NCI-H146 (cell line): ENCODE data around the gene SDC4.

Source experiments
- DNase-seq: peaks from one replicate; lab custom pipeline; 2025; lab: John Stamatoyannopoulos, UW

The SDC4 gene

DNA sequence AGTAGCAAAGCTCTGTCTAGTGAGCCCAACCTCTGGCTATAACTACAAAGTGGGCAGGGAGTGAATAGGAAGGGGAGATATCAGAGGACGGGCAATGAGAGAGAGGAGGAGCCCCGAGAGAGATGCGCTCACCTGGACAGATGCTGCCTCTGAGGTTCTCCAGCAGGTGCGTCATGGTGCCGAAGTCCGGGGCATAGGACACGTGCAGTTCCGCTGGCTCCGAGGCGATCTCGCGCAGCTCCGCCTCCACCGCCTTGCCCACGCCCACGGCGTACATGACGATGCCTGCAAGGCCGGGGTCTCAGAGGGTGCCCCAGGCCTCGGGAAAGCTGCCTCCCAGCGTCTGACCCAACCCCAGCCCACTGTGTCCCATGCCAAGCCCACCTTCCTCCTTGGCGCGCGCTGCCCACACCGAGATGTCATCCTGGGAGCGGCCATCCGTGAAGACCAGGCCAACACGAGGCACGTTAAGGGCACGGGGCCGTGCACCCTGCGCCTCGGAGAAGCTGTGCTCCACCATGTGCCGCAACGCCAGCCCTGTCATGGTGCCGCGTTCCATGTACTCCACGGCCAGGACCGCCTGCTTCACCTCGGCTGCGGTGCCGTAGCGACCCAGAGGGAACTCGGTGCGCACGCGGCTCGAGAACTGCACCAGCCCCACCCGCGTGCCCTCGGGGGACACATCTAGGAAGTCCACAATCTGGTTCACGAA, 50.3 kb downstream of the SDC4 start:
- DNase-seq: no peak

DNA sequence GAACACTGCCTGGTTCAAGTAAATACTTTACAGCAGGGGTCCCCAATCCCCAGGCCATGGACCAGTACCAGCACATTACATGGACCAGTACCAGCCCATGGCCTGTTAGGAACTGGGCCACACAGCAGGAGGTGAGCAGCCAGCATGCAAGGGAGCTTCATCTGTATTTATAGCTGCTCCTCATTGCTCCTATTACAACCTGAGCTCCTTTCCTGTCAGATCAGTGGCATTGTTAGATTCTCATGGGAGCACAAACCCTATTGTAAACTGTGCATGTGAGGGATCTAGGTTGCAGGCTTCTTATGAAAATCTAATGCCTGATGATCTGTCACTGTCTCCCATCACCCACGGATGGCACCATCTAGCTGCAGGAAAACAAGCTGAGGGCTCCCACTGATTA, 53.6 kb downstream of the SDC4 start:
- no peak for DNase-seq

DNA sequence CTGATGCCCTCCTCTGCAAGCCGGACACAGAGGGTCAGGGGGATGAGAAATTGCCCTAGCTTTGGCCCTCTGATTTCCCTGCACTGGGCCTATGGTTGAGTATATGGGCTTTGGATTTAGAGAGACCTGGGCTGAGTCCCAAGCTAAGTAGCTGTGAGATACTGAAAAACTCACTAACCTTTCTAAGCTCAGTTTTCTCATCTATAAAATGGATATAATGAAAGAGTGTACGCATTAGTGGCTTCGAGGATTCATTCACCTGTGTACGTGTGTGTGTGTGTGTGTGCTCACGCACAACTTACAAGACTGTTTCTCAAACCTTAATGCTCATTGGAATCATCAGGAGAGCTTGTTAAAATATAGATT, 54.2 kb downstream of the SDC4 start:
- DNase-seq: no peak

DNA sequence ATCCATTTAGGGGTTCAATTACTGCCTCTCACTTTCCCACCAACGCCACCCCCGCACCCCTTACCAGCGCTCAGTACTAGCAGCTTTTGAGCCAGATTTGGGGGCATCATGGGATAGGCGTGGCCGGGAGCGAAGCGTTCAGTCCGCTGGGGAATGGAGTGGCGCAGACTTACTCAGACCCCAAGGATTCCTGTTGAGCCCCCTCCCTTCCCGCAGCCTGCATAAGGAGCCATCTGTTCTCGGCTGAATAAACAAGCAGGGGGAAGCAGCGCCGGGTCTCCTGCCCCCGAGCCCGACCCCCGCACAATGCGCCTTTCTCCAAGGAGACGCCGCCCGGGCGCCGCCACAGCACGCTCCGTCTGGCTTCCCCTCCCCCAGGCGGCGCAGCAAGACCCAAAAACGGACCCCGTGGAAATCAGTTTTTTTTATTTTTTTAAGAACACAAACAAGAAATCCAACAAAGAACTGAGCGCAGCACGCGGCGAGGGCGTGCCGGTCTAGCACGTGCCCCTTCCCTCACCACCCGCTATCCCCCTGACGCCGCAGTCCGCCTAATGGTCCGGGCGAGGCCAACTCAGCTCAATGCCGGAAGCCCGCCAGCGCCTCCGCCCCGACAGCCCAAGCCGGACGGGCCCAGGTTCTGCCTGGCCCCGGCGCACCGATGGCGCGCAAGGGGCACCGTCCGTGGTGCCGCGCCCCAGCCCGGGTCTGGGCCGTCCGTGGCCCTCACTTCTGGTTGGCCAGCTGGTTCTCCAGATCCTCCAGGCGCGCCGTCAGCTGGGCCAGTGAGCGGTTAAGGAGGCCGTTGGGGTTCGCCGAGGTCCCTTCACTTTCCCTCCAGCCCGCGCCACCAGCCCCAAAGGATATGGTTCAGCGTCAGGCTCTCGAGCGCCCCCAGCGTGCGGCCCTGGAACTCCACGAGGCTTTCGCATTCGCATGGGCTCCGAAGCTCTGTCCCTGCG, 54.9 kb downstream of the SDC4 start:
- peak; percentile 74 for DNase-seq

DNA sequence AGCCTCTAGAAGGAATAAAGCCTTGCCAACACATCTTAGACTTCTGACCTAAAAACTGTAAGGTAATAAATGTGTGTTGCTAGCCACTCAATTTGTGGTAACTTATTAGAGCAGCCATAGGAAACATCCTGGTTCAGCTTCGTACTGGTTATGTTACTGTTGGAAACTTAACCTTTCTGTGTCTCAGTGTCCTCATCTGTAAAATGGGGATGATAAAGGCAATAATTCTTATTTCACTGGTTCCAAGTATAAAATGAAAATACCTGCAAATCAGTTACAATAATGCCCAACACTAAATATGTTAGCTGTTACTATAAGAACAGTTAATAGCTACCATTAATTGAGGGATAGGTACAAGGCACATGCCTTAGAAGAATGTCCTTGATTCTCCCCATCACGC, 55.9 kb downstream of the SDC4 start:
- DNase-seq: no peak

DNA sequence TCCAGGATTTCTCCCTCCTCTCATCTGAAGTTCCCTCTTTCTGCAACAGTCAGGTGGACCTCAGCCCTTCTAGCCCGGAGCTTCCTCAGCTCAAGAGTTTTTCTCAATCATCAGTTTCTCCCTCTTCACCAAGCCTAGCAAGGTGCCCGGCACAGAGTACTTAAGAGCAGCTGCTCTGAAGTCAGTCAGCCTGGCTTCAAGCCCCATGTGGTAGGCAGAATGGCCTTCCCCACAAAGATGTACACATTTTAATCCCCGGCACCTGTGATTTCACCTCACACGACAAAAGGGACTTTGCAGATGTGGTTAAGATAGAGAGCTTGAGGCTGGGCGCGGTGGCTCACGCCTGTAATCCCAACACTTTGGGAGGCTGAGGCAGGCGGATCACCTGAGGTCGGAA, 56.7 kb downstream of the SDC4 start:
- no peak for DNase-seq

DNA sequence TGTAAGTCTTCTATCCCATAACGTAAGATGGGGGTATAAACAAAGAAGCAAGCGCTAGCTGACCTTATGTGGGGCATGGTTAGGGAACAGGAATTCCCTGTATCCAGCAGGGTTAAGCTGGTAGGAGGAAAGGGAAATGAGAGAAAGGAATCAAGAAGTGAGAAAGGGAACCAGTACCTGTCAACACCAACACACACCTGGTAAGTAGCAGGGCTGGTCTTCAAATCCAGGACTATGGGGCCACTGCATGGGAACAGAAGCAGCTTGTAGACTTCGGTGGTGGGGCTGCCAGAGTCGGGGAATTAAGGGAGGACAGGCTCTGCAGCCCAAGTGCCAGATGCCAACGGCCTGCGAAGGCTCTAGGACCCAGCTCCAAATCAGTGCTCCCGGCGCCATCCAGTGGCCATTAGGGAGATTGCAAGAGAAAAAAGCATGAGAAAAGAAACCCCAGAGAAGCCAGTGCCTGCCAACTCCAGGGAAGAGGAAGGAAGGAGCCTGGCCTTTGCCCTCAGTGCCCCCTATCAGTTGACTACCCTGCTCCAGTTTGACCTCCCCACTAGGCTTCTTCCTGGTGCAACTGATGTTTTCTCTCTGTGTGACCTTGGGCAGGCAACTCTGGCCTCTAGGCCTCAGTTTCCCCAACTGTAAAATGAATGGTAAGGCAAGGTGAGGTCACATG, 57.4 kb downstream of the SDC4 start:
- peak; percentile 66 for DNase-seq

GRCh38 chr20:45289942-45290676, 58.1 kb downstream of the SDC4 start:
- no peak for DNase-seq

GRCh38 chr20:45288860-45289259, 59.4 kb downstream of the SDC4 start:
- no peak for DNase-seq

DNA sequence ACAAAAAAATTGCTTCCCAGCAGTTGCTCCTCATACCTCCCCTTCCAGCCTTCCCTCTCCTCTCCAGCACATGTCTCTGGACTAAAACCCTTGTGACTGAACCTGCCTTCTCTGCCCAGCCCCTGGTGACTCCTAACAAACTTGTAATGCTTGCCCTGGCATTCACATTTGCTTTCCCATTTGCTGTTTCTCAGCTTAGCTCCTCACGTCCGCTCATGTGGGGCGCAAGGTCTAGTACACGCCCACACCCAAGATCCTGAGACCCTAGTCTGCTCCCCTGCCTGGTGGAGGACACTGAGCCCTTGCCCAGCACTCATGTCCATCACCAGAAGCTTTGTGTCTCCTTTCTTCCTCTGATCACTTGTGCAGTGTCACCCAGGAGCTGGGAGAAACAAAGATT, 59.8 kb downstream of the SDC4 start:
- DNase-seq: no peak

GRCh38 chr20:45283551-45284057, 64.6 kb downstream of the SDC4 start:
- no peak for DNase-seq

DNA sequence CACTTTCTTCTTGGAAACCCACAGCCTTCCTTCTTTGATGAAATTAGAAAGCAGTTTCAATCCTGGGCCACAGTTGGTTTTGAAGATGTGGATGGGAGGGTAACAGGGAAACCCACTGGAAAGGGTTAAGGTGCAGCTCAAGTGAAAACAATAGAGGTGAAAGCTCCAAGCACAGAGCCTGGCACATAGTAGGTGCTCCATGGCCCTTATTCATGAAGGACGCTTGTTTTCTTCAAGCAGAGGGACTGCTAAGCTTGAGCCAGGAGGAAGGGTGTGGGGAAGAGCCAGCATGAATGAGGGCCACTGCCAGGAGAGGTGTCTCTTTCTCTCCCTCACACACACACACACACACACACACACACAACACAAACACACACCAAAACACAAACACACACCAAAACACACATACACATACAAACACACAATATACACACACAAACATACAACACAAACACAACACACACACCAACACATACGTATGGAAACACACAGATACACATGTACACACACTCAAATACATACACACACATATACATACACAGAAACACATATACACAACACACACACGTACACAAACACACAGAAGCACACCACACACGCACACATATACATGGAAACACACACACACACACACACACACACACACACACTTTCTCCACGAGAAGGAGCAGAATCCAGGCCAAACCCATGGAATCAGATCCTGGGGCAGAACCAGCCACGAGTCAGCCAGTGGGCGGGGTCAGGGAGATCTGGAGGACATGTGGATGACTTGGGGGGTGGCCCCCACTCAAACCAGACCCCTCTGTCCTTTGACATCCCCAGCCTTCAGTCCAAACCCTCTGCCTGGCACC, 65.3 kb downstream of the SDC4 start:
- DNase-seq: no peak

GRCh38 chr20:45279992-45280391, 68.2 kb downstream of the SDC4 start:
- DNase-seq: no peak

DNA sequence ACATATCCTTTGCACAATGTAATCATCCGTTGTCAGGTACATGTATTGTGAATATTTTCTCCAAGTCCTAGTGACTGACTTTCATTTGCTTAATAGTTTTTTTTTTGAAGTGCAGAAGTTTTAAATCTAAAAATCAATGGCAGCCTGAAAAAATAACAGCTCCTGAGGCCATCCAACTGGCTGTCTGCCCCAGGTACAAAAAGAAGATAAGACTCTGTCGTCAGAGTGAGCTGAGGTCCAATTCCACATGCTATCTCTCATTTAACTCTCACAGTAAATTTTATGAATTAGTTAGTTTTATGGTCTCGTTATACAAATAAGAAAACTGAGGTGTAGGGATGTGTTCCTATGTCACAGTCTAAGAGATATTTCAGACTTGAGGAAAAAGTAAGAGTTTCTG, 72.9 kb downstream of the SDC4 start:
- no peak for DNase-seq
